PFSK-1 (cell line): ENCODE measurements around the gene SLC22A13.

Experiments used
- FOXP2 ChIP-seq: optimal IDR thresholded peaks from 2 replicates; pipeline ENCODE3; 2011; ENCODE audit warnings: borderline replicate concordance, control low read depth, inconsistent platforms; ENCODE audit not compliant: insufficient read depth; ENCODE audit errors: extremely low read length, extremely low read depth
- POLR2AphosphoS5 ChIP-seq: IDR thresholded peaks from 2 replicates; pipeline ENCODE4 v1.6.1; 2012; ENCODE audit warnings: low read depth, mild to moderate bottlenecking, control low read depth, low read length, moderate library complexity
- REST ChIP-seq, 2 experiments: IDR thresholded peaks; 2 replicates each; pipeline versions ENCODE4 v1.6.1 to v1.8.0; 2011 to 2012; ENCODE audit warnings: low read depth in 2 of 2, low read length in 2 of 2, control low read depth in 1 of 2, inconsistent platforms in 1 of 2, mild to moderate bottlenecking in 1 of 2, moderate library complexity in 1 of 2; ENCODE audit not compliant: insufficient read depth in 1 of 2
- SIN3A ChIP-seq: IDR thresholded peaks from 2 replicates; pipeline ENCODE4 v1.6.1; 2012; ENCODE audit warnings: mild to moderate bottlenecking, low read length, moderate library complexity, borderline replicate concordance; ENCODE audit not compliant: insufficient read depth
- TAF1 ChIP-seq: IDR thresholded peaks from 2 replicates; pipeline ENCODE4 v1.6.1; 2012; ENCODE audit warnings: low read length, control low read depth, borderline replicate concordance; ENCODE audit not compliant: insufficient read depth

Gene SLC22A13

GRCh38 chr3:38312356-38312755 is 46.7 kb downstream of the SLC22A13 start:
- no peak for TF ChIP-seq FOXP2
- TF ChIP-seq POLR2AphosphoS5 = no peak
- no peak for TF ChIP-seq TAF1
- no peak for TF ChIP-seq SIN3A
- TF ChIP-seq REST (IDR thresholded peaks at IDR 0.05; ENCODE audit: insufficient read depth in 1 of 2, low read depth in 2 of 2, low read length in 2 of 2) = no peak

GRCh38 chr3:38313263-38313662 is 47.7 kb downstream of the SLC22A13 start:
- no peak for TF ChIP-seq TAF1
- no peak for TF ChIP-seq SIN3A
- TF ChIP-seq REST (IDR thresholded peaks at IDR 0.05; ENCODE audit: insufficient read depth in 1 of 2, low read depth in 2 of 2, low read length in 2 of 2) = no peak
- no peak for TF ChIP-seq POLR2AphosphoS5
- no peak for TF ChIP-seq FOXP2

GRCh38 chr3:38313695-38314094 is 48.1 kb downstream of the SLC22A13 start:
- no peak for TF ChIP-seq TAF1
- TF ChIP-seq SIN3A = no peak
- TF ChIP-seq POLR2AphosphoS5 = no peak
- no peak for TF ChIP-seq FOXP2
- TF ChIP-seq REST (IDR thresholded peaks at IDR 0.05; ENCODE audit: insufficient read depth in 1 of 2, low read depth in 2 of 2, low read length in 2 of 2) = no peak

GRCh38 chr3:38314112-38314763 is 48.6 kb downstream of the SLC22A13 start:
- TF ChIP-seq REST (IDR thresholded peaks at IDR 0.05; ENCODE audit: insufficient read depth in 1 of 2, low read depth in 2 of 2, low read length in 2 of 2) (no peak), SIN3A (no peak), FOXP2 (no peak), POLR2AphosphoS5 (no peak), TAF1 (no peak)
